Activated CD4-positive, CD25-positive, alpha-beta regulatory T cell treated with anti-CD3 and anti-CD28 coated beads, Interleukin-2, amount 50 U/mL, for 24 hours (primary cell): ENCODE results near the gene NAPA.

ENCODE experiments used
- ATAC-seq, 2 donors: fragments of 150-1000 bp; cut with Tn5 transposase; one replicate each; pipeline ENCODE4 v1.10.0; 2021; ENCODE audit warnings: mild to moderate bottlenecking in 1 of 2, moderate library complexity in 1 of 2

NAPA gene

GRCh38 chr19:47521473-47522180 lies 6.8 kb upstream of the NAPA start:
- no peak for ATAC-seq

DNA sequence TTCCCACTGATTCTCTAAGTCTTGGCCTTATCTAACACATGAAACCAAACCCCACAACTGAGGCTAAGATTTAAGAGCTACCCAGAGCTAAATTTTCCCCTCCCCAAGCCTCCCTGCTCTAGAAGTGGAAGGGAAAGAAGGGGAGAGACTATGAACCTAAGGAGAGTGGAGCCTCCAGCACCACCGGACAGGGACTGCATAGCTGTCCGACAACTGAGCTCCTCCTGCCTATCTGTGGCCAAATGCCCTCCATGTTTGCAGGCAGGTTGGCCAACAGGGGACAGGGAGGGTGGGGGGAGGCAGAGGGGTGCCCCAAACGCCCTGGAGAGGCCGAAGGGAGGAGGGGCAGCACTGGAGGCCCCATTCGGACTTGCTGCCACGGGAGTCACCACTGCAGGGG lies 6.0 kb upstream of the NAPA start:
- no peak for ATAC-seq

GRCh38 chr19:47520343-47520806 lies 5.5 kb upstream of the NAPA start:
- no peak for ATAC-seq

DNA sequence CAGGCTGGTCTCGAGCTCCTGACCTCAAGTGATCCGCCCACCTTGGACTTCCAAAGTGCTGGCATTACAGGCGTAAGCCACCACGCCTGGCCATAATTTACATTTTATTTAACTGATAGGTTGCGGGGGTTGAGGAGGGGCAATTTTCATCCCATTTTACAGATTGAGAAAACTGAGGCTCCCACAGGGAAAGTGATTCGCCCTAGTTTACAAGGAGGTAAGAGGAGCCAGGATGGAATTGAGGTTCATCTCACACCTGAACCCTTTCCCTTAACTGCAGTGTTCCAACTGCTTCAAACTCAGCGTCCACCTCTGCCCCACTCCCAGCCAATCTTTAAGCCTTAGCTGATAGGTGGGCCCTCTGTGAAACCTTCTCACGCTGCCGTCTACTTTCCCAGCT lies 4.0 kb upstream of the NAPA start:
- ATAC-seq, result no peak

DNA sequence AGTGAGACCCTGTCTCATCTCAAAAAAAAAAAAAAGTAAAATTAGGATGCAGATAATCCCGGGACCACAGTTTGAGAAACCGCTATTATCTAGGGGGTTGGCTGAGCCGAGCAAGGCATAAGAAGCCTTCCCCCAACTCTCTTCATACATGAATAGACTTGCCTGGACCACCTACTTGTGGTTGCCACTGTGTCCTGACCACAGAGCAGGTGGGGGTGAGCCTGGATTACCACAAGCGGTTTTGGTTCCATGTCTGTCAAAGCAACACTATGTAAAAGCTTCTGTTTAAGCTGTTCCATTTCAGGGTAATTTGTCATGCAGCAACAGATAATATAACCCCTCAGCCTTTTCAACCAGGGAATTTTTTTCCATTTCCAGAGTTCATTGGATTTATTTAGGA lies 3.3 kb upstream of the NAPA start:
- no peak for ATAC-seq

DNA sequence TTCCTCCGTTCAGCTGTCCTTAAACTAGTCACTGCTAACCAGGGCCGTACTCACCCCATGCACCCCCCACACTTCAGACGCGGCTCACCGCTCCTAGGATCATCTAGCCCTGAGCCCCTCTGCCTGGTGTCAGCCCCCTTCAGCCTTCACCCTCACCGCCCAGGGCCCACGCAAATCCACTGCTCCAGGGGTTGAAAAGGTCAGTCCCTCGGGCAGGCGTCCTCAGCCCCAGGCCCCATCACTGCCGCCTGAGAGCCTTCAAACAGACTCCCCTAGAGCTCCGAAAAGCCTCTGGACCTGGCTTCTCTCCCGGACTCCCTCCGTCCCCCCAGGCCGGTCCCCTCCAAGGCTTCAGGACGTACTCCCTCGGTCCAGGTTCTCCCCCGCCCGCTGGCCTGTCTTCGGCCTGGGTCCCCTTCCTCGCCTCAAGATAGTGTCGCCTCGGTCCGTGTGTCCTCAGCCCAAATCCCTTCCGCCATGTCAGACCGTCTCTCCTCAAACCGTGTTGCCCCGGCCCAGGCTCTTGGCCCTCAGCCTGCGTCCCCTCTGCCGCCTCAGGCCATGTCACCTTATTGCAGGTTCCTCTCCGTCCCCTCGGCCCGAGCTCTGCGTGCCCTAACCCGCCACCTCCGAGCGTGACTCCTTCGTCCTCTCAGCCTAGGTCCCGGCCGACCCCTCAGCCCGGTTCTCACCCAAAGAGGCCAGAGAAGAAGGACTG lies 553 bp downstream of the NAPA start:
- ATAC-seq, result no peak

DNA sequence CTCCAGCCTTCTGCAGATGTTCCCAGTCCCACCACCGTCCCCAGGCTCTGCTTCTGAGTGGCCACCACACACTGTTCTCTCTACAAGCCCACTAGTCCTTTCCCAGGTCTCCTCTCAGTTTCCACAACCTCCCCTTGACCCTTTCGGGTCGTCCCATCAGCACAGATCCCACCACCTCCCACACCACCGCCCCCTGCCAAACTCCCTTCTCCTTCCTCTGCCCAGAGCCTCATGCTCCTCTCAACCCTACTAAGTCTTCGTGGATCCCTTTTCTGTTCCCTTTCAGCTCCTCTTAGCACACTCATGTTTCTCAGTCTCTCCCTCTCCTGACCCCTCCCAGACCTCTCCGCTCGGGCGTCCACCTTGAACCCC lies 1.9 kb downstream of the NAPA start:
- no peak for ATAC-seq

DNA sequence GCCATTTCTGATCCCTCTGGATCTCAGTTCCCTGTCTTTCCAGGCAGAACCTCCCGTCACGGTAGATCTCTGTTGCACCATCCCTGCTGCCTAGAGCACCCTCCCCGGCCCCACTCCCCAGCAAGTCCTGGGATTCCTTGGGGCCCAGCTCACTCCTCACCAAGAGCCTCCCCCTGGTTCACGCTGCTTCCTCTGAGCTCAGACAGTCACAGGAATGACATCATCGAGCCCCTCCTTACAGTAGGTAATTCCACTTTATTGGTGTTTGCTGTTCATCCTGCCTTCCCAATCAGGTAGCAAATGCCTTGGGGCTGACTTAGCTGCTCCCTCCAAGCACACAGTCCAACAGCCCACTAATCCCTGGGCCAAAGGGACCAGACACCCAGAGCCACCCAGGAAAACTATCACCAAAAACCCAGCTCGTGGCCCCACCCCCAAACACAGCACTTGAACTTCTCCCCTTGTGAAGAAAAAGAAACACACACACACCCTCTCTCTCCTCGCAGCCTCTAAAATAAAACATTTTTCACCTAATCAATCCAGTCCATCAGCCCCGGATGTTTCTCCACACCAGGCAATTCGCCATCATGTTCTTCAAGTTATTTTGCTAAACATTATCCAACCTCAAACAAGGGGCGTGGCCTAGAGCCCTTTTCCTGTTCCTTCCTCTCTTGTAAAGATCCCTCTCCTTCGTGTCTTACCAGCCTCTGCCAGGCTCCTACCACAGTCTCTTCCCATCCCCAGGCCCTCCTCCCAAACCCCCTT lies 2.5 kb downstream of the NAPA start:
- no peak for ATAC-seq

GRCh38 chr19:47511681-47512080 lies 3.2 kb downstream of the NAPA start:
- no peak for ATAC-seq

GRCh38 chr19:47511128-47511517 lies 3.7 kb downstream of the NAPA start:
- no peak for ATAC-seq

DNA sequence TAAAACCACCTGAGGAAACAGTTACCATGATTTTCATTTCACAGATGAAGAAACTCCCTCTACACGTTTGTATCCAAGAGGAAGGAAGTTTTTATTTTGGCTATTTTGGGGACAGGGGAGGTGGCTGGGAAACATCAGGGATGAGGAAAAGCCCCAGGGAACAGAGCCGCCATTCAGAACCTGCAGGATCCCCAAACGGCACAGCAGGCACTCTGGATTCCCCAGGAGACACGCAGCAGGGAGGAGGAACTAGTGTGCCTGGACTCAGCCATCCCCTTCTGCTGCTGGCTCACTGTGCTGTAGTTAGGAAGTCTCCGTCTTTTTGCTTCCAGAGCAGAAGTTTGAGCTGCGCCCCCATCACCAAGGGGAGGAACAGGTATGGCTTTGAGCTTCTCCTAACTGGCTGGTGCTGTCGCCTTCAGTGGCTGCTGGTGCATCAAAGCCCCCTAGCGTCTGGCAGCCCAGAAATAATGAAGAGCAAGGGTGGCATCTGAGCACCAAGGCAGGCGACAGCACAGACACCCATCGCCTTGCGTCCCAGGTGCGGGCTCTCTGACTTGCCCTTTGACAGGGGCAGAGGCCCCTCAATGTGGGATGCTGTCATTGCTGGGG lies 4.2 kb downstream of the NAPA start:
- ATAC-seq, result no peak

- ATAC-seq, result no peak
Measured at GRCh38 chr19:47509973-47510372, 4.9 kb downstream of the NAPA start.

GRCh38 chr19:47509170-47509847 lies 5.6 kb downstream of the NAPA start:
- ATAC-seq, result no peak

DNA sequence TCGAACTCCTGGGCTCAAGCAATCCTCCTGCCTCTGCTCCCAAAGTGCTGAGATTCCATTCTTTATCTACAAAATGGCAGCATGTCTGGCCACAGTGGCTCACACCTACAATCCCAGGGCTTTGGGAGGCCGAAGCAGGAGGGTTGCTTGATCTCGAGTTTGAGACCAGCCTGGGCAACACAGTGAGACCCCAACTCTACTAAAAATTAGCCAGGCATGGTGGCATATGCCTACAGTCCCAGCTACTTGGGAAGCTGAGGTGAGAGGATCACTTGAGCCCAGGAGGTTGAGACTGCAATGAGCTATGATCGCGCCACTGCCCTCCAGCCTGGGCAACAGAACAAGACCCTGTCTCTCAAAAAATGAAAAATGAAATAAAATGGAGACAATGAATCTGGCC lies 6.1 kb downstream of the NAPA start:
- ATAC-seq, result no peak

DNA sequence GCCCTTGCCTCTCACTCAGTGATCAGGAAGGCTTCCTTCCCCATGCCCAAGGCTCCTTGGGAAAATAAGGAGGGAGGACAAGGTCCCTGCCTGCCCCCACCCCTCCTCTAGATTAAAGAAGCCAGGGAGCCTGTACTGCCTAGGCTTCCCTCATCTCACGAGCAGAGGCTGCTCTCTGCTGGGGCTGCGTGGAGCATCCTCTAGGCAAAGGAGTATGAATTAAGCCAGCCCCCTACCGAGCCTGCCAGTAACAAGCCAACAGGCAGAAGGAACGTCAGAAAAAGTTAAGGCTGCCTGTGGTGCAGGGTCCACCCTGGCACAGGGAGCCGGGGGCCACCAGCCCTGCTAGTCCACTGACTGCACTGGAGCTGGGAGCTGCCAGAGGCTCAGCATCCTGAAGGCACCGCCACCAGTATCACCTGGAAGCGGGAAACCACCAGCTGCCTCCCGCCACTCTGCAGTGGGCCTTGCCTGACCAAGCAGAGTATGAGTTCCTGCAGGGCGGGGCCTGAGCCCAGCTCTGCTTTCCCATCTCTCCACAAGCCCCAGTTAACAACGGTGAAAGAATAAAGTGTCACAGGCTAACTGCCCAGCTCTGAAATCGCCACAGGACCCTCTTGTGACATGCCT lies 6.8 kb downstream of the NAPA start:
- no peak for ATAC-seq

GRCh38 chr19:47507012-47507411 lies 7.9 kb downstream of the NAPA start:
- no peak for ATAC-seq

GRCh38 chr19:47506459-47506858 lies 8.4 kb downstream of the NAPA start:
- no peak for ATAC-seq

DNA sequence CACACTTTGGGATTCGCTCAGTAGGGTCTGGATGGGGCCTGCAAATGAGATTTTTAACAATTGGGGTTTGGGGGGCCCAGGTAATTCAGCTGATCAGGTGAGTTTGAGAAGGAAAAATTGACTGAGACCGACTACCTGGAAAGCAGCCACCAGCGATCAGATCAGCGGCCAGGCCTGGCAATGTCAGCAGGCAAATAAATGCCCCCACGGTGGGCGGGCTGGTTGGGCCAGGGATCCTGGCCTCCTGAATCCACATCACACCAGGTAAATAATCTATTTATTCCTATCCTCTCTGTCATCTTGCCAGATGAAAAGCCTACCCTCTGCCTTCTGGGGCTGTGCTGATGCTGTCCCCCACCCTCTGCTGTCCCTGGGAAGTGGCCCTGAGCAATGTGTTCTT lies 9.4 kb downstream of the NAPA start:
- ATAC-seq, result no peak

DNA sequence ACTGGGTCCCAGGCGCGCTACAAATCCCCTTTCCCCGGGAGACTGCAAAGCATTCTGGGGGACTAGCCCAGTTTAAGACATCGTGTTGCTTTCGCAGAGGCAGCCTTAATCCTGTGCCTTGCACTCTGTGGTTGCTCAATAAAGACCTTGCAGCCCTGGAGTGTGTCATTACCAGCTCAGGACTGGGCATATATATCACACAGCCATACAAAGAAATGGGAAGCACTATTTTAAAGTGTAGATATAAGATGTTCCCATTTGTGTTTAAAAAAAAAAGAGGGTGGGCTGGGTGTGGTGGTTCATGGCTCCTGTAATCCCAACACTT lies 11.1 kb downstream of the NAPA start:
- no peak for ATAC-seq

DNA sequence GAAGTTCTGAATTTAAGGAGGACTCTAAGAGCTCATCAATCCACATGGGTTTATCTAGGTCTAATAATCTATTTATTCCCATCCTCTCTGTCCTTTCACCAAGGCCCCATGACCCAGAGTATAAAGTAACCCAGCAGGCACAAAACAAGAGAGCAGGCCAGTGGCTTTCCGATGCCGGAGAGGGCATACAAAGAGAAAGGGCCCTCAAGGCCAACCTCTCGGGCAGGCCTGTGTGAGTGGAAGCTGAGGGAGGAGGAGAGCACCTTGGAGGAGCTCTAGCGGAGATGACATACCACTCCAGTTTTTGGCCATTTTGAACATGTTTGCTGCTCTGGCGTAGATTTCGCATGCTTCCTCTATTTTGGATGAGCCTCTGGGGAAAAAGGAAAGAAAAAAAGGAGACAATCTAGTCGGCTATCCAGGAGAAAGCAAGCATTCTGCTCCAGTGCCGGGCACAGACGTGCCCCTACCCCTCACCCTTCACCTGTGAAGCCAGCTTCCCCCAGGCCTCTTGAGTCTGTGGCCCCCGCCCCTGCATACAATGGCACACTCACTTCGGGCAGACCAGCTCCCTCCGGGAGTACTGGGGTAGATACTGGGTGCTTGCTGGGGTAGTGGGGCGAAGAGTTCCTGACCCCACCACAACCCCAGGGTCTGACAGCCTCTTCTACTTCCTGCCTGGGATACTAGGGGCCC lies 11.6 kb downstream of the NAPA start:
- ATAC-seq, result no peak

- ATAC-seq, result no peak
Measured at GRCh38 chr19:47499863-47500830, 14.7 kb downstream of the NAPA start.
